Pancreas (tissue), 10 donors: ENCODE results near the gene SMARCD1. TPM values are rescaled to one million over a fixed set of nuclear protein-coding genes. Genes with fewer than 3 reads are reported as not detected.

Experiments
- ATAC-seq, 4 donors: fragments of 200-7000 bp; cut with Tn5 transposase; one replicate each; pipeline versions ENCODE4 v1.8.0 to v1.9.1; 2020; ENCODE audit warnings: mild to moderate bottlenecking in 4 of 4, moderate library complexity in 4 of 4
- DNase-seq, 6 donors: peaks; one replicate each; pipeline ENCODE4 v3.0.0-alpha.2; 2020
- FAIRE-seq: peaks from 2 replicates; lab custom pipeline; 2012; peaks lifted over from hg19 to GRCh38; lab: Jason Lieb, UNC
- H3K27ac ChIP-seq, 4 donors: fragments of 200-600 bp; sonication (generic); 1 replicate in 3 of 4; 2 replicates in 1 of 4; pipeline versions ENCODE4 v1.5.0 to v1.8.0; 2020
- H3K27me3 ChIP-seq, 4 donors: fragments of 200-600 bp; one replicate each; pipeline ENCODE4 v1.8.0; 2021
- H3K36me3 ChIP-seq, 3 donors: fragments of 200-600 bp; sonication (generic) in 1 of 3; one replicate each; pipeline versions ENCODE4 v1.5.0 to v1.8.0; 2020 to 2021
- H3K4me1 ChIP-seq, 3 donors: fragments of 200-600 bp; one replicate each; pipeline ENCODE4 v1.8.0; 2021
- H3K4me3 ChIP-seq, 4 donors: fragments of 200-600 bp; sonication (generic) in 2 of 4; one replicate each; pipeline versions ENCODE4 v1.5.0 to v1.8.0; 2020 to 2021
- H3K9me3 ChIP-seq, 4 donors: fragments of 200-600 bp; one replicate each; pipeline ENCODE4 v1.8.0; 2021
- CTCF ChIP-seq, 4 donors: fragments of 200-600 bp; sonication (generic) in 3 of 4; IDR thresholded peaks; one replicate each; pipeline versions ENCODE4 v1.5.0 to v1.8.0; 2021; ENCODE audit warnings: antibody characterized with exemption in 4 of 4
- WGBS, 2 donors: extraction: QIAGEN DNeasy Blood & Tissue Kit; methylation state at CpG; one replicate each; pipeline ENCODE4 v1.1.7; 2013; 5-methylcytosine and 5-hydroxymethylcytosine counted together
- intact Hi-C, 3 donors: fragments of 100-400 bp; cut with DNase I; formaldehyde crosslinking; loops; one replicate each; pipeline versions ENCODE4 v1.11.1 to v1.14.2; 2022
- polyA plus RNA-seq, 2 donors: library from polyadenylated mRNA; stranded (reverse); fragments of 200-250 nt; gene quantifications; one replicate each; pipeline ENCODE4 v1.2.3, GENCODE V29; 2013
- total RNA-seq, 6 donors: library from RNA; stranded (reverse); fragmentation: NEBNext Ultra II Directional in 4 of 6; extraction: Animal tissue kit (Norgen Biotek cat#: 25700) in 4 of 6; gene quantifications; one replicate each; pipeline versions ENCODE4 v1.2.1 to v1.2.4, GENCODE V29; 2021 to 2023
- donor health status: healthy with polysubstance abuse.
- donor health status: DM: no; HTN: no; CAD: no; lungs with moderate emphysema.
- donor health status: DM: no; HTN: no; CAD: no.
- donor health status: control.
- donor health status: control.
- donor health status: Bipolar disorder and iron deficiency.
- donor health status: DM: yes; HTN: yes; CAD: no.
- donor health status: DM: no; HTN: no; CAD: no.
- donor health status: DM: no; HTN: no; CAD: no.
- donor health status: DM: yes; HTN: yes; CAD: no.

SMARCD1 gene
- total and polyA plus RNA-seq, 8 donors = 12.5 to 22.8 (median 15.4) TPM

- DNase-seq = peak in 5 of 6 donors; percentile 47 to 62 (median 52)
- intact Hi-C loops = no loop called here
- Histone ChIP-seq H3K27me3 (no peaks in the 10 kb centered on the region), H3K9me3 (no peaks in the 10 kb centered on the region), H3K4me1 (peaks cover 5 to 26% (median 6%) of the 10 kb centered on the region in 3 donors), H3K4me3 (no peak overlapping the region), H3K27ac (peak overlapping the region; percentile 23 to 82 (median 67)), H3K36me3 (no peaks in the 10 kb centered on the region)
- no peak for TF ChIP-seq CTCF (IDR thresholded peaks at IDR 0.05)
- ATAC-seq = peak in 2 of 4 donors; percentile 0 to 1
- no peak for FAIRE-seq
- WGBS, 2 donors = 46 to 48% methylated on average over 8 of the region's 8 CpGs
Observed at GRCh38 chr12:50110127-50110761, 25.1 kb downstream of the SMARCD1 start.

GRCh38 chr12:50110762-50111351 lies 25.7 kb downstream of the SMARCD1 start:
- peaks cover 0 to 2% (median 0%) of the 10 kb centered on the region in 3 donors for H3K36me3 ChIP-seq
- H3K27me3 ChIP-seq = no peaks in the 10 kb centered on the region
- DNase-seq (peak in 5 of 6 donors; percentile 44 to 63 (median 55)), FAIRE-seq (no peak), ATAC-seq (peak in 3 of 4 donors; percentile 4 to 13 (median 8))
- H3K9me3 ChIP-seq = no peaks in the 10 kb centered on the region
- WGBS, 2 donors = 26 to 27% methylated on average over 7 of the region's 7 CpGs
- peak overlapping the region; percentile 23 to 82 (median 67) for H3K27ac ChIP-seq
- TF ChIP-seq CTCF (IDR thresholded peaks at IDR 0.05) = no peak
- H3K4me1 ChIP-seq = peaks cover 5 to 26% (median 6%) of the 10 kb centered on the region in 3 donors
- peak overlapping the region in 1 of 4 donors; percentile 15 for H3K4me3 ChIP-seq
- intact Hi-C loops = no loop called here

- Histone ChIP-seq H3K9me3 (no peaks in the 10 kb centered on the region), H3K27ac (peak overlapping the region in 3 of 4 donors; percentile 56 to 82 (median 78)), H3K4me3 (peak overlapping the region in 1 of 4 donors; percentile 15), H3K4me1 (peaks cover 5 to 26% (median 6%) of the 10 kb centered on the region in 3 donors), H3K27me3 (no peaks in the 10 kb centered on the region), H3K36me3 (peaks cover 0 to 5% (median 0%) of the 10 kb centered on the region in 3 donors)
- no peak for FAIRE-seq
- WGBS, 2 donors = 14 to 16% methylated on average over 18 to 19 of the region's 19 CpGs
- peak in 1 of 4 donors; percentile 0 for ATAC-seq
- no peak for TF ChIP-seq CTCF (IDR thresholded peaks at IDR 0.05)
- intact Hi-C loops = no loop called here
- no peak for DNase-seq
Observed at GRCh38 chr12:50111395-50111692, 26.2 kb downstream of the SMARCD1 start.

GRCh38 chr12:50111693-50112455 lies 26.7 kb downstream of the SMARCD1 start, which contains the start of gene COX14:
TSS of gene COX14 (plus strand) at chr12:50112236. CDS start at chr12:50120044, 7,808 bp downstream.
- H3K4me3 ChIP-seq = peak within 1 kb of the TSS; percentile 46 to 84 (median 75)
- no peaks in the 10 kb centered on the region for H3K27me3 ChIP-seq
- peak; percentile 89 to 93 (median 90) for ATAC-seq
- H3K27ac ChIP-seq = peak within 1 kb of the TSS; percentile 78 to 94 (median 90)
- DNase-seq = peak; percentile 96 to 99 (median 98)
- peaks cover 0 to 5% (median 0%) of the 10 kb centered on the region in 3 donors for H3K36me3 ChIP-seq
- H3K9me3 ChIP-seq = no peaks in the 10 kb centered on the region
- peaks cover 5 to 26% (median 6%) of the 10 kb centered on the region in 3 donors for H3K4me1 ChIP-seq
- peak; percentile 98 for FAIRE-seq
- TF ChIP-seq CTCF (IDR thresholded peaks at IDR 0.05) = peak; percentile 79 to 96 (median 87)
- 0% methylated on average over 57 to 59 of the region's 59 CpGs for WGBS, 2 donors
- intact Hi-C loops = no loop called here
